ENCODE measurements around the gene HOXD4. TPM values are rescaled to one million over a fixed set of nuclear protein-coding genes. Genes with fewer than 3 reads are reported as not detected.

Gene HOXD4
- total RNA-seq, 4 donors from 2014 or later = 1.7 to 13.2 (median 7.0) TPM

DNA sequence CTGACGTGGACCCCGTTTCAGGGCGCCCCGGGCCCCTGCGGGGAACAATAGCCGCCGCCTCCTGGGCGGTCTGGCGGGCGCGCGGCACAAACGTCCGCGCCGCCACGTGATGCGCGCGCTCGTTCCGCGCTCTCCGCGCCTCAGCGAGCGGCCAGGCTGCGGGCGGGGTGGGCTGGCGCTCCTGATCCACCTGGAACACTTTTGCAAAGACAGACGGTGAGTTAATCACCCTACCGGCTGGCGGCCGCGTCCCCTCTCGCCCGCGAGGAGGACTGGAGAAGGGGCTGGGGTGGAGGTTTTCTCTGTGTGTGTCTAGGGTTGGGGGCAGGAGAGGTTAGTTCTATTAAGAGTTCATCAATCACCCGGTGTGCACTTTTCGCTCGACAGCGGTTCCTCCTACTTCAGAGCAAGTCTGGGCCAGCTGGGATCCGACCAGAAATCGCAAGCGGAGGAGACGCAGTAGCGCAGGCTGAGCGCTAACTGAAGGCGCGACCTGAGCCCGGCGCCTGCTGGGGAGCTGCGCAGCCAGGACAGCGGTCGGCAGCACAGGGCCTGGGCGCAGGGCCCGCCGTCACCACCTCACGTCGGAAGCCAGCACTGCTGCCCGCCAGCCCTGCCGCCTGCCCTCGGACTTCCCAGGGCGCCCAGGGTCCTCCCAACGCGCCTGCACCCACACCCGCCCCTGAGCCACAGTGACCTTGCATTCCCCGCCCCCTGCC lies 26.8 kb downstream of the HOXD4 start:
- Histone ChIP-seq H3K27ac (peak overlapping the region in 3 of 4 donors; percentile 1 to 53 (median 28)), H3K4me1 (peaks cover 0 to 18% (median 0%) of the 10 kb centered on the region in 4 donors), H3K4me3 (peak overlapping the region in 3 of 4 donors; percentile 5 to 43 (median 37)), H3K9me3 (no peaks in the 10 kb centered on the region), H3K27me3 (no peaks in the 10 kb centered on the region), H3K36me3 (no peaks in the 10 kb centered on the region)
- DNase-seq = no peak
- no peak for TF ChIP-seq POLR2A (IDR thresholded peaks at IDR 0.05)
- TF ChIP-seq, protein P1, sequence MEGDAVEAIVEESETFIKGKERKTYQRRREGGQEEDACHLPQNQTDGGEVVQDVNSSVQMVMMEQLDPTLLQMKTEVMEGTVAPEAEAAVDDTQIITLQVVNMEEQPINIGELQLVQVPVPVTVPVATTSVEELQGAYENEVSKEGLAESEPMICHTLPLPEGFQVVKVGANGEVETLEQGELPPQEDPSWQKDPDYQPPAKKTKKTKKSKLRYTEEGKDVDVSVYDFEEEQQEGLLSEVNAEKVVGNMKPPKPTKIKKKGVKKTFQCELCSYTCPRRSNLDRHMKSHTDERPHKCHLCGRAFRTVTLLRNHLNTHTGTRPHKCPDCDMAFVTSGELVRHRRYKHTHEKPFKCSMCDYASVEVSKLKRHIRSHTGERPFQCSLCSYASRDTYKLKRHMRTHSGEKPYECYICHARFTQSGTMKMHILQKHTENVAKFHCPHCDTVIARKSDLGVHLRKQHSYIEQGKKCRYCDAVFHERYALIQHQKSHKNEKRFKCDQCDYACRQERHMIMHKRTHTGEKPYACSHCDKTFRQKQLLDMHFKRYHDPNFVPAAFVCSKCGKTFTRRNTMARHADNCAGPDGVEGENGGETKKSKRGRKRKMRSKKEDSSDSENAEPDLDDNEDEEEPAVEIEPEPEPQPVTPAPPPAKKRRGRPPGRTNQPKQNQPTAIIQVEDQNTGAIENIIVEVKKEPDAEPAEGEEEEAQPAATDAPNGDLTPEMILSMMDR (IDR thresholded peaks at IDR 0.05) = no peak

DNA sequence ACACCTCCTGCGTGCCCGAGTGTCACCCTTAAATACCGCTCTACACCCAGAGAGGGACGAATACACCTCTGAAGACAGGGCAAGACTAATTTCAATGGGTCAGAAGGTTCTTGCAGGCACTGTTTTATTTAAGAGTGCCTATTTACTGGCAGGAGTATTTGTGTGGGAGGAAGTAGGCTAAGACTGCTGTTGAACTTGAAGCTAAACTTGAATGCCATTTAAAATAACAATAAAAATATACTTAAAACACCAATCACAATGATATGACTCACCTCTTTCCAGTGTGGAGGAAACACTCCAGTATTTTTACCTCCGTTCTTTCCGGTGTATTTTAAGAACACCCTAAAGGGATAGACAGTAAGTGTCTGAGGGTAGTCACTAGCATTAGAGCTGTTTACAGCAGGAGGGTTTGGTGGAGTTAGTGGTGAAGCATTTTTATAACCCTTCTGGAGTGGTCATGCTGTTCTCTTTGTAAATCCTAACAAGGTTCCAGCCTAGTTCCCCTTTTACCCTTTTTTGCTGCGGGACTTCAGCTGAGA lies 27.5 kb downstream of the HOXD4 start:
- Histone ChIP-seq H3K4me1 (peaks cover 0 to 18% (median 0%) of the 10 kb centered on the region in 4 donors), H3K4me3 (peak overlapping the region in 2 of 4 donors; percentile 37 to 43), H3K27me3 (no peaks in the 10 kb centered on the region), H3K36me3 (no peaks in the 10 kb centered on the region), H3K9me3 (no peaks in the 10 kb centered on the region), H3K27ac (peak overlapping the region in 3 of 4 donors; percentile 1 to 53 (median 28))
- DNase-seq = no peak
- no peak for TF ChIP-seq POLR2A (IDR thresholded peaks at IDR 0.05)
- TF ChIP-seq, protein P1 (IDR thresholded peaks at IDR 0.05) = no peak

DNA sequence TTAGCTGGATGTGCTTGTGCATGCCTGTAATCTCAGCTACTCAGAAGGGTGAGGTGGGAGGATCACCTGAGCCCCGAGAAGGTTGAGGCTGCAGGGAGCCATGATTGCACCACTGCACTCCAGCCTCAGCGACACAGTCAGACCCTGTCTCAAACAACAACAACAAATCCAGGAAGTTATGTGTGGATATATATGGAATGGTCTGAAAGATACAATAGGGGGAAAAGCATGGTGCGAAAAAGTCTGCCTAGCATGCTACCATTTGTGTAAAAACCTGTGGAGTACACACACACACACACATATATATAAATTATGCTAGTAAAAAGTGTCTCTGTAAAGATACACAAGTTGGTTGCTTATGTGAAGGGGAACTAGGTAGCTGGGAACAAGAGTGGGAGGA lies 30.2 kb downstream of the HOXD4 start:
- TF ChIP-seq POLR2A (IDR thresholded peaks at IDR 0.05) = no peak
- TF ChIP-seq, protein P1 (IDR thresholded peaks at IDR 0.05) = no peak
- Histone ChIP-seq H3K36me3 (no peaks in the 10 kb centered on the region), H3K4me1 (peaks cover 0 to 6% (median 0%) of the 10 kb centered on the region in 4 donors), H3K9me3 (no peaks in the 10 kb centered on the region), H3K4me3 (no peak overlapping the region), H3K27ac (no peak overlapping the region), H3K27me3 (no peaks in the 10 kb centered on the region)
- no peak for DNase-seq

DNA sequence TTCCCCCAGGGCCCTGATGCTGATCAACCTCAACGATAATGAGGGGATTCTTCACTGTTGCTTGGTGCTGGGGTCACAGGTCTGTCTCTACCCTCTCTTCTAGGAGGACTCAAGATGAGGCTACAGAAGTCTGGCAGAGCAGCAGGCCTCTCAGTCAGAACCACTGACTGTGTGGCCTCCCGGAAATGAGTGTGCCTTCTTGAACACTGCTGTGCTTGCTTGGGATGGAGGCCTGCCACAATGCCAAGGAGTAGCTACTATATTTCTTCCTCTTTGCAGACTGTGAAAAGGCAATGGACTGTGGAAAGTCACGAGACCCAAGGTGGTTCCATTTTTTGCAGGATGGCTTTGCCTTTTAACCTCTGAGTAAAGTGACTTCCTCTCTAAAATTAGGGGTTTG lies 31.3 kb downstream of the HOXD4 start:
- DNase-seq = no peak

DNA sequence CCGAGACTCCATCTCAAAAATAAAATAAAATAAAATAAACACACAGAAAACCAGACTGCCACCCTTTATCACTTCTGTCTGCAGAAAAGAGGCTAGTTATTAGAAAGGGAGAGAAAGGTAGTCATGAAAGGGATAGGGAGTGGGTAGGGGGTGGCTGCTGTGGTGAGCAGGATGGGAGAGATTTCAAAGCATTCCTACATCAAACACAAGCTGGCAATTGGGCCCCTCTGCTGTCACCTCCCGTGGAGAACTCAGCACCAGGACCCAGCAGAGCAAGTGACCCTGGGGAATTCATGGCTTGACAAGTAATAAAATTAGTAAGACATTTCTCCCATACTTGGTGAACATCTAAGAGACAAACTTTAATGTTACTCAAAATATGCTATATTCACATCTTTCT lies 33.4 kb downstream of the HOXD4 start:
- Histone ChIP-seq H3K36me3 (no peaks in the 10 kb centered on the region), H3K4me1 (peaks cover 0 to 13% (median 6%) of the 10 kb centered on the region in 4 donors), H3K4me3 (no peak overlapping the region), H3K9me3 (no peaks in the 10 kb centered on the region), H3K27me3 (no peaks in the 10 kb centered on the region), H3K27ac (no peak overlapping the region)
- no peak for TF ChIP-seq POLR2A (IDR thresholded peaks at IDR 0.05)
- TF ChIP-seq, protein P1 (IDR thresholded peaks at IDR 0.05) = no peak
- no peak for DNase-seq

More for the DNA sequence above, 31.3 kb downstream of the HOXD4 start:
- no peak for TF ChIP-seq POLR2A (IDR thresholded peaks at IDR 0.05)
- TF ChIP-seq, protein P1 (IDR thresholded peaks at IDR 0.05) = no peak
- H3K27ac ChIP-seq = no peak overlapping the region
- no peaks in the 10 kb centered on the region for H3K36me3 ChIP-seq
- no peaks in the 10 kb centered on the region for H3K27me3 ChIP-seq
- no peak overlapping the region for H3K4me3 ChIP-seq
- H3K4me1 ChIP-seq = peaks cover 0 to 5% (median 0%) of the 10 kb centered on the region in 4 donors
- H3K9me3 ChIP-seq = no peaks in the 10 kb centered on the region

Measured in Peyer's patch (tissue), 4 donors.